MG63 (cell line): ENCODE results near the gene NDNF. TPM values are rescaled to one million over a fixed set of nuclear protein-coding genes. Genes with fewer than 3 reads are reported as not detected.

Source experiments
- DNase-seq: peaks from one replicate; pipeline ENCODE4 v3.0.0-alpha.2; 2020
- H3K27me3 ChIP-seq: fragments of 250-450 bp; sonication (Bioruptor Pico); 2 replicates; pipeline ENCODE4 v1.5.1; 2020; ENCODE audit warnings: mild to moderate bottlenecking, moderate library complexity
- H3K36me3 ChIP-seq: fragments of 250-450 bp; sonication (Bioruptor Pico); 2 replicates; pipeline ENCODE4 v1.5.1; 2020; ENCODE audit warnings: mild to moderate bottlenecking, moderate library complexity
- H3K4me3 ChIP-seq: fragments of 250-450 bp; sonication (Bioruptor Pico); 2 replicates; pipeline ENCODE4 v1.5.1; 2020; ENCODE audit warnings: mild to moderate bottlenecking, moderate library complexity
- H3K9me3 ChIP-seq: fragments of 250-450 bp; sonication (Bioruptor Pico); 2 replicates; pipeline ENCODE4 v1.5.1; 2020; ENCODE audit warnings: mild to moderate bottlenecking, moderate library complexity
- total RNA-seq: library from RNA; depleted of rRNA; stranded (reverse); fragments of >200 nt; shearing (Covaris generic); gene quantifications from 2 replicates; pipeline ENCODE4 v1.2.3, GENCODE V29; 2014; ENCODE audit warnings: low replicate concordance

The NDNF gene
- total RNA-seq, 1 experiment from 2014 or later: not detected

- H3K9me3 ChIP-seq: no peaks in the 10 kb centered on the region
- H3K27me3 ChIP-seq: peaks cover 11% of the 10 kb centered on the region; the same call in 1 of the 2 replicates
- no peak overlapping the region for H3K4me3 ChIP-seq
- no peak for DNase-seq
- no peaks in the 10 kb centered on the region for H3K36me3 ChIP-seq
Measured at GRCh38 chr4:121076416-121076815, 4.1 kb upstream of the NDNF start.

DNA sequence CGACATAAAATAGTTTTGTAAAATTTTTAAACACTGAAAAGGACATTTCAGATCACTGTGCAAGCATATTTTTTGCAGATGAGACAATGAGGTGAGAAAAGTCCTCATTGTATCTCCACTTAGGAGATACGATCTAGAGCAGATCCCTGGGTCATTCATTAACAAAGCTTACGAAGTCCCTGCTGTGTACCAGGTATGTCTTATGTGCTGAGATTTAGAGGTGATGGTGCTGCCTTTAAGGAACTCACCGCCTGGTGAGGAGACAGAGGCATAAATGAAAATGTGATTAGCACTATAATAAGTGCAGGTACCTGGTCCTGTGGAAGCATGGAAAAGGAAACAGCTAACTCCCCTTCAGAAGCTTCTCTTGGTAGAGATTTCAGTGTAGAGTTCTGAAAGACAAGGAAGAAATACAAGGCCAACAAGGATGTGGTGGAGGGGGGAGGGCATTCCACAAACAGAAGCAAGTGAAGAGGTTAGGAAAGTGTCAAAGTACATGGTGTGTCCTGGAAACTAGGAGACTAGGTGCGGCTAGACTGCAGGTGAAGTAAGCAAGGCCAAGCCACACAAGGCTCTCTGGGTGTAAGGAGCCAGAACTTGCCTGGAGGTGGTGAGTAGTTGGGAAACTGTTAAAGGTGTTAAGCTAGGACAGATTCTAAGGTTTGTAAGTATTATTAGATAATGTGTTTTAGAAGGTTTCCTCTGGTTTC, 1.5 kb upstream of the NDNF start:
- Histone ChIP-seq H3K4me3 (no peak overlapping the region), H3K9me3 (no peaks in the 10 kb centered on the region), H3K36me3 (no peaks in the 10 kb centered on the region), H3K27me3 (peaks cover 21% of the 10 kb centered on the region)
- no peak for DNase-seq

DNA sequence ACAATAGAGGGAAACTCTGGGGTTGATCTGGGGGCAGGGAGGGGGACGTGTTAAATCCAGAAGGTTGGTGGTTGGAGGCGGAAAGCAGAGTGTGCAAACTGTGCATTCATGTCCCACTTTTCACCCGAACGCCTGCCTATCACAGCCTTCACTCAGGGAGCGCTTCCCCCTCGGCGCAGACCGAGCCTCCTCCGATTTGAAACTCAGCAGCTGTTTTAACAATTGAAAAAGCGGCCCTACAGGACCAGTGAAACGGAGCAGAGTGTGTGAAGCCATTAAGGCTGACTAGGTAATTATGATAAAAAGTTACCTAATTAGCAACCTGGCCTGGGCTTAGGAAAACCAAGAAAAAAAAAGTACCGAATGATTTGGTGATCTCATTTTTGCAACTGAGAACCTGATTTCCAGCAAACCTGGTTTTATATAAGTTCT, 685 bp upstream of the NDNF start:
- Histone ChIP-seq H3K4me3 (no peak overlapping the region), H3K36me3 (no peaks in the 10 kb centered on the region), H3K9me3 (no peaks in the 10 kb centered on the region), H3K27me3 (peaks cover 18% of the 10 kb centered on the region)
- no peak for DNase-seq

DNA sequence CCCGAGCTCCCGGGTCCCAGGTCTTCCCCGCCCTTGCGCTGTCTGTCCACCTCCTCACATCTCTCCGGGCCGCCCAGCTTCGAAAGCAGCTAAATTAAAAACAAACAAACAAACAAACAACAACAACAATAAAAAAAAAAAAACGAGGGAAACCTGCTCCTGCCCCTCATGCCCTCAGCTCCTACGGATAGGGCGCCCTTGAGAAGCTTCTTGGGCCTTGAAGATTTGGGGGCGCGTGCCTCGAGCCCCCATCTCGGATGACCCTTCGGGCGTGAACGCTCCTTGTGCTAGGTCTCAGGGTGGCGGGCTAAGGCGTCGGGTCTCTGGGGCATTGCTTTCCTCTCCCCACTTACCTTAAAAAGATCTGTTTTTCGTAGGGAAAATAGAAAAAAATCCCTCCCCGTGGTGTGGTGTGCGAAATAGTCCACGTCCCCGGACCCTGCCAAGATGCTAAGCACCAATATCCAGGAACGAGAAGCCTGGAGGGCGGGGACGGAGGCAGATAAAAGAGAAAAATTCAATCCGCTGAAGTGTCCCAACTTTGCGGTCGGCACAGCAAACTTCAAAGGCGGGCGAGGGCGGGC, 603 bp downstream of the NDNF start:
- peak overlapping the region; percentile 28 for H3K4me3 ChIP-seq
- no peaks in the 10 kb centered on the region for H3K36me3 ChIP-seq
- H3K27me3 ChIP-seq: peaks cover 18% of the 10 kb centered on the region
- DNase-seq: no peak
- H3K9me3 ChIP-seq: no peaks in the 10 kb centered on the region

- H3K9me3 ChIP-seq: no peaks in the 10 kb centered on the region
- H3K36me3 ChIP-seq: no peaks in the 10 kb centered on the region
- peak; percentile 45 for DNase-seq
- peaks cover 18% of the 10 kb centered on the region for H3K27me3 ChIP-seq
- peak overlapping the region; percentile 18; the same call in 1 of the 2 replicates for H3K4me3 ChIP-seq
Measured at GRCh38 chr4:121070696-121071639, 1.4 kb downstream of the NDNF start.

GRCh38 chr4:121070274-121070673, 2.1 kb downstream of the NDNF start:
- Histone ChIP-seq H3K36me3 (no peaks in the 10 kb centered on the region), H3K27me3 (peaks cover 16% of the 10 kb centered on the region), H3K4me3 (no peak overlapping the region), H3K9me3 (no peaks in the 10 kb centered on the region)
- DNase-seq: no peak

DNA sequence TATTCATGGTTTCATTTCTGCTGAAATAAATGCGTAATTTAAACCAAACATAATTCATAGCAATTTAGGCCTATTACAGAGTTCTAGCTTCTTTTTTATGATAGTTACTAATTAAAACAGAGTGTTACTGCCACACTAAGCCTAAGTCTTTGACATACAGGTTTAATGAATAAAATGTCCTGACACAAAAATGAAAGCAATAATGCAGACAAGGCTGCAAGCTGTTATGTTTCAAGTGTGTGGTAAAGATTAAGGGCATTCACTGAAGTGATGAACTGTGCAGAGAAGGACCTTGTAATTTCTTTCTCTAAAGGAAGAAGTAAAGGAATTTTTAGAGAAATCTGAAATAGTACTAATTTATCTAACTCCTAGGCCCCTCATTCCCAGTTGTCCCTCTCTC, 2.9 kb downstream of the NDNF start:
- Histone ChIP-seq H3K27me3 (peaks cover 16% of the 10 kb centered on the region), H3K9me3 (no peaks in the 10 kb centered on the region), H3K4me3 (no peak overlapping the region), H3K36me3 (no peaks in the 10 kb centered on the region)
- DNase-seq: no peak

GRCh38 chr4:121064482-121064881, 7.9 kb downstream of the NDNF start:
- Histone ChIP-seq H3K36me3 (no peaks in the 10 kb centered on the region), H3K27me3 (peaks cover 2% of the 10 kb centered on the region), H3K9me3 (no peaks in the 10 kb centered on the region), H3K4me3 (no peak overlapping the region)
- no peak for DNase-seq

GRCh38 chr4:121062521-121062920, 9.8 kb downstream of the NDNF start:
- Histone ChIP-seq H3K9me3 (no peaks in the 10 kb centered on the region), H3K4me3 (no peak overlapping the region), H3K36me3 (no peaks in the 10 kb centered on the region), H3K27me3 (peaks cover 2% of the 10 kb centered on the region)
- no peak for DNase-seq

DNA sequence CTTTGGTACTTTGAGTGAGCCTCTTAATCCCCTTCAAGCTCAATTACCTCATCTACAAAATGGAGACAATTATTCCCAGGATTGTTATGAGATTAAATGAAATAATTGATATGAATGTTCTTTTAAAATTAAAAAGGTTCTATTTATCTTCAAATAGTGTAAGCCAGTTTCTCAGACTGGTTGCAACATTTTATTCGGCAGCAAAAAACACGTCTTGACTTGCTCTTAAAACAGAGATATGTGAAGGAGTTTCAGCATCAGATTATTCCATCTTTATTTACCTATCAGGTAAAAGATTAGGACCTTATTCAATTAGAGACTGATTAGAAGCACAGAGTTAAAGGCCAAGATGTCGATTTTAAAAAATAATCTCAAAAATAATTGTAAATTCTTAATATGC, 10.5 kb downstream of the NDNF start:
- no peaks in the 10 kb centered on the region for H3K9me3 ChIP-seq
- no peaks in the 10 kb centered on the region for H3K36me3 ChIP-seq
- no peak overlapping the region for H3K4me3 ChIP-seq

DNA sequence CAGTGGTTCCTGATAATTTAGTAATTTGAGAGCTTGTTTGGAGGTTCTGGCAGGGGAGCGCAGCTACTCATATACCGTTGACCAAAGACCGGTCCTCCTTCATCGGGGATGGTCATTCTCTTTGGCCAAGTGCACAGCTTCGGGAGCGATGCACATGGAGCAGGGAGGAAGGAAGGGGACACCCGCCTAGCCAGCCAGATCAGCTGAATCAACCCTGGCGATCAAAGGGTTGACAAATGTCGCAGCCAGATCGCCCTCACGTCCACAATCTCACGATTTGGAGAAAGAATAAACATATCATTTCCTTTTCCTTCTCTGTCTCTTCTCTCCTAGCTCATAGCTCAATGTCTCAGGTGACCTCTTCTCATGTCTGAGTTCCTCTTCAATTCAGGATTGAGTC, 11.1 kb downstream of the NDNF start:
- DNase-seq: no peak
- H3K4me3 ChIP-seq: no peak overlapping the region
- no peaks in the 10 kb centered on the region for H3K36me3 ChIP-seq
- peaks cover 2% of the 10 kb centered on the region; the same call in 1 of the 2 replicates for H3K27me3 ChIP-seq
- H3K9me3 ChIP-seq: no peaks in the 10 kb centered on the region

More for the DNA sequence above, 10.5 kb downstream of the NDNF start:
- no peak for DNase-seq
- peaks cover 2% of the 10 kb centered on the region; the same call in 1 of the 2 replicates for H3K27me3 ChIP-seq

- Histone ChIP-seq H3K4me3 (no peak overlapping the region), H3K27me3 (no peaks in the 10 kb centered on the region), H3K9me3 (no peaks in the 10 kb centered on the region), H3K36me3 (no peaks in the 10 kb centered on the region)
- no peak for DNase-seq
Measured at GRCh38 chr4:121057466-121057922, 14.8 kb downstream of the NDNF start.

DNA sequence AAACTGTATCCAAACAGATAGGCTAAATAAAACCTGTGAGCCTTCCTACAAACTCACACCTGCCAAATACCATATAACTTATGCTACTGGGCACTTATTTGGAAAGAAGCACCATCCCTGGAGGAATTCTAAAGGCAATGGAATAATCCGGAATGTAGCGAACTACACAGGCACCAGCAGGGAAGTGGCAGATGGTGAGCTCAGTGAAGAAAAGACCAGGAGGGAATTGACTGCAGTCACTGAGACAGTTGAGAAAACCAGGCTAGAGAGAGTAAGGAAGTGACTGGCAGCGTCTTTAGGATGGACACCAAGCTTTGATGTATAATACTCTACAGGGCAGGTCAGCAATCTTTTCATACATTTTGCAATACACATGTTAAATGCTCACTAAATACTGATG, 16.3 kb downstream of the NDNF start:
- no peak for DNase-seq
- Histone ChIP-seq H3K4me3 (no peak overlapping the region), H3K36me3 (no peaks in the 10 kb centered on the region), H3K27me3 (no peaks in the 10 kb centered on the region), H3K9me3 (no peaks in the 10 kb centered on the region)

DNA sequence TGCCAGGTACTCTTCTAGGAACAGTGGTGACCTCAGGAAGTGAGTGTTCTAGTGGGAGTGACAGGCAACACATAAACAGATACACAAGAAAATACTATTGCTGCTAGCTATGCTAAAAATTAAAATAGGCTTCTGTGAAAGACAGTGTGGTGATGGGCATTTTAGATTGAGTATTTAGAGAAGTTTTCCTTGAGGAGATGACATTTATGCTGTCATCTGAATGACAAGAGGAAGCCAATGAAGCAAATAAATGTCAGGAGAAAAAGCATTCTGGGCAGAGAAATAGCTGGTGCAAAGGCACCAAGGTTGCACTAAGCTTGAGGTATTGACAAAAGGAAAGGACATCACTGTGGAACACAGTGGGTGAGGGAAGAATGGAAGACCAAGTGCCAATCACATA, 18.0 kb downstream of the NDNF start:
- no peaks in the 10 kb centered on the region for H3K27me3 ChIP-seq
- no peak overlapping the region for H3K4me3 ChIP-seq
- H3K36me3 ChIP-seq: no peaks in the 10 kb centered on the region
- no peaks in the 10 kb centered on the region for H3K9me3 ChIP-seq
- DNase-seq: no peak

GRCh38 chr4:121053601-121054143, 18.7 kb downstream of the NDNF start:
- H3K4me3 ChIP-seq: no peak overlapping the region
- H3K36me3 ChIP-seq: no peaks in the 10 kb centered on the region
- H3K27me3 ChIP-seq: no peaks in the 10 kb centered on the region
- H3K9me3 ChIP-seq: no peaks in the 10 kb centered on the region
- peak; percentile 8 for DNase-seq

- Histone ChIP-seq H3K27me3 (no peaks in the 10 kb centered on the region), H3K4me3 (no peak overlapping the region), H3K9me3 (no peaks in the 10 kb centered on the region), H3K36me3 (no peaks in the 10 kb centered on the region)
- no peak for DNase-seq
Measured at GRCh38 chr4:121050300-121050699, 22.0 kb downstream of the NDNF start.

- Histone ChIP-seq H3K9me3 (no peaks in the 10 kb centered on the region), H3K27me3 (no peaks in the 10 kb centered on the region), H3K36me3 (no peaks in the 10 kb centered on the region), H3K4me3 (no peak overlapping the region)
- no peak for DNase-seq
Measured at GRCh38 chr4:121049072-121049599, 23.2 kb downstream of the NDNF start.
